ENCODE measurements around the gene BNC2. TPM values are rescaled to one million over a fixed set of nuclear protein-coding genes. Genes with fewer than 3 reads are reported as not detected.

The BNC2 gene
- total RNA-seq, 1 donor from 2014 or later = 2.9 TPM

DNA sequence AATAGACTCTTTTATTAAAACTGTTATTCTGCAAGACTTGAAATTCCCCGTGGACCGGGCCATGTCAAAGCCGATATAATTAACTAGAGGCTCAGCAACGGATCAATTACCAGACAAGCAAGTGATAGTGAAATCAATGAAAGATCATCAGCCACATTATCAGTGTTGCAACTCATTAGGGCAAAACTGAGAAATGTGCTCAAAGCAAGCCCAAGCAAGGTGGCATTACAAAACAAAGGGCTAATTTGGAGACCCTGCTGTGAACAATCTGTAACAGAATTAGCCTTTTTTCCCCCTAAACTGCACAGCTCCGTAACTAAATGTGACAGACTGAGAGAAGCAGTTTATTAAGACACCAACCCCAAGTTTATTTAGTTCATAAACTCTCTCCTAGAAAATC lies 140.3 kb downstream of the BNC2 start:
- no peak overlapping the region for H3K4me3 ChIP-seq (ENCODE audit: low read depth, low read length)
- DNase-seq (ENCODE audit: low read depth) = no peak
- TF ChIP-seq, protein P1, sequence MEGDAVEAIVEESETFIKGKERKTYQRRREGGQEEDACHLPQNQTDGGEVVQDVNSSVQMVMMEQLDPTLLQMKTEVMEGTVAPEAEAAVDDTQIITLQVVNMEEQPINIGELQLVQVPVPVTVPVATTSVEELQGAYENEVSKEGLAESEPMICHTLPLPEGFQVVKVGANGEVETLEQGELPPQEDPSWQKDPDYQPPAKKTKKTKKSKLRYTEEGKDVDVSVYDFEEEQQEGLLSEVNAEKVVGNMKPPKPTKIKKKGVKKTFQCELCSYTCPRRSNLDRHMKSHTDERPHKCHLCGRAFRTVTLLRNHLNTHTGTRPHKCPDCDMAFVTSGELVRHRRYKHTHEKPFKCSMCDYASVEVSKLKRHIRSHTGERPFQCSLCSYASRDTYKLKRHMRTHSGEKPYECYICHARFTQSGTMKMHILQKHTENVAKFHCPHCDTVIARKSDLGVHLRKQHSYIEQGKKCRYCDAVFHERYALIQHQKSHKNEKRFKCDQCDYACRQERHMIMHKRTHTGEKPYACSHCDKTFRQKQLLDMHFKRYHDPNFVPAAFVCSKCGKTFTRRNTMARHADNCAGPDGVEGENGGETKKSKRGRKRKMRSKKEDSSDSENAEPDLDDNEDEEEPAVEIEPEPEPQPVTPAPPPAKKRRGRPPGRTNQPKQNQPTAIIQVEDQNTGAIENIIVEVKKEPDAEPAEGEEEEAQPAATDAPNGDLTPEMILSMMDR (conservative IDR thresholded peaks at IDR 0.05; ENCODE audit: low read depth, low read length) = no peak

DNA sequence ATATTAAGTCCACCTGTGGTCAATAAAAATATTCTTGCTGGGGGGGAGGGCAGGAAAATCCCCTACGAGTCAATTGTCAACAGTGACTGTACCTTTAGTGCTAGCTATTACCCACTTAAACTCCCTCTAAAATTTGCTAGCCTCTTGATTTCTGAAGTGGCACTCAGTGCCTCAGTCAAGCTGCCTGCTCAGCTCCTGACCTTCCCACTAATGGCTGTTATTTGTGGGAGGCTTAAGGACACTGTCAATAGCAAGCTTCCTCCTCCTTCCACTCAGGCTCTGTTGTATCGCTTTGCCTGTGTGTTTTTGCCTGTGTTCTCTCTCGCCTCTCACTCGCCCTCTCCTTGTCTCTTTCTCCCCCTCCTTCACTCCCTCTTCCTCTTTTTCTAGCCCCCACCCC lies 140.8 kb downstream of the BNC2 start:
- no peak for DNase-seq (ENCODE audit: low read depth)
- no peak overlapping the region for H3K4me3 ChIP-seq (ENCODE audit: low read depth, low read length)
- TF ChIP-seq, protein P1 (conservative IDR thresholded peaks at IDR 0.05; ENCODE audit: low read depth, low read length) = no peak

DNA sequence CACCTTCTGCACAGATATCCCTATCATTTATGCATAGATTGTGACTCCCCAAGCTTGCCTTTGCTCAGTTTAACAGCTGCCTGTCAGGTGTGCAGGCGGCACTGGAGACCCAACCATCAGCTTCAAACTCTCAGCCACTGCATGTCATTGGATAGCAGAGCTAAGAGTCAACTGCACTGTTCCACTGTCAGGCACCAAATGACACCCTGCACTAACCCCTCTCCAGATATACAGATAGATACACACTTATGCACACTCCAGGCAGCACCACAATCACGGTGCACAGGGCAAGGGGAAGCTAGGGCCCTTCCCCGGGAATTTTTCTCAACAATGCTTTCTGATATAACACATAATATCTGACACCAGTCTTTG lies 142.3 kb downstream of the BNC2 start:
- no peak for DNase-seq (ENCODE audit: low read depth)
- H3K4me3 ChIP-seq (ENCODE audit: low read depth, low read length) = peak overlapping the region; percentile 74

DNA sequence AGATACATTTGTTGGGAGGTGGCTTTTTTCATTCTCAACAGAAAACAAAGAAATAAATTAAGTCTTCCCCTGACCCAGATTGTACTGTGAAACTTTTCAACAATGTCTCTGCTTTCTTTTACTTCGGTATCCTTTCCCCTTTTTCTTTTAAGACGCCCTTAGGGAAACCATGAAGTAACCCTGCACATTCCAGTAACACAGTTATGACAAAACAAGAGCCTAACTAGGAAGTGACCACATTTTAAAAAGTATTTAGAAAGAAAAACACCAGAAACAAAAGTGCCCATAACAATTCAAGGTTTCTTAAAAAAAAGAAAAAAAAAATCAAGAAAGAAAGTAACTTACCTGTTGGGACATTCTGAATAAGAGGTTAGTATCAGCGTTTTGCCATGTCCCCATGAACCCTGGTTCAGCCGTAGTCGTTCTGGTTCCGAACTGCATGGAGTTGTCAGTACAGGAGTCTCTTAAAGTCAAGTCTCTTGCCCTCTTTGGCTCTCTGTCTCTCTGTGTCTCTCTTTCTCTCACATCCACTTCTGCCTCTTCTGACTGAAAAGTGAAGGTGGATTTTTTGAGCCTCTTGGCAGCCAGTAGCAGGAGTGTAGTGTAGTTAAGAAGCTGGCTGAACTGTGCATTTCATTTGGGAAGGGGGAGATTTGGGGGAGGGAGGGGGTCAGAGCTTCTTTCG lies 142.9 kb downstream of the BNC2 start:
- H3K4me3 ChIP-seq (ENCODE audit: low read depth, low read length) = peak overlapping the region; percentile 74
- TF ChIP-seq, protein P1 (conservative IDR thresholded peaks at IDR 0.05; ENCODE audit: low read depth, low read length) = no peak
- no peak for DNase-seq (ENCODE audit: low read depth)

More for the DNA sequence above, 142.3 kb downstream of the BNC2 start:
- TF ChIP-seq, protein P1 (conservative IDR thresholded peaks at IDR 0.05; ENCODE audit: low read depth, low read length) = no peak

DNA sequence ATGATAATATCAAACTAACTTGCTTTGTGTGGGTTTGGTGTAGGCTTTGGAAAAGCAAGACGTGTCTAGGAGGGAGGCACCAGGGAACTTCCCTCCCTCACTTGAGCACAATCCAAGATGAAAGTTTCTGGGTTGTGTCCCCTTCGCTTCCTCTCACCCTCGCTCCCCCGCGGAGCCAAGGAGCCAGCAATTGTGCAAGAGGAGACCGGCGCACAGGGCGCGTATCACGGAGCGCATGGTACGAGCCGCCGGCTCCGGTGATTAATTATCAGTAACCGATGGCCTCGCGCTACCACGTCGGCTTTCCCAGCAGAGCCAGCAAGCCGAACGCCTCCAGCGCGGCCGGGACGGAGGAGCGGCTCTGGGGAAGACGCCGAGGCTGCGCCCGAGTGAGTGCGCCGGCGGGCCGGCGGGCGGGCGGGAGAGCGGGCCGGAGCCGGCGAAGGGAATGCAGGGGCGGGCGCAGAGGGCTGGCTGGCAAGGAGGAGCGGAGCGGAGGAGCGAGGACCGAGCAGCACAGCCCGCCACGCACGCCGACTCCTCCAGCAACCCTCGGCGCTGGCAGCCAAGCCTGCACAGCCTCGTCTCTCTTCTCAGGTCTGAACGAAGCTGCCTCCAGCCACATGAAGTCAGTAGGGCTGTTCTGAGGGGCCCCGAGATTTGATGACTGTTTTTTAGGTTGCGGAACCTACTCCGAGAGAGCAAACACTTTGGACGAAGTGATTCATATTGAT lies 143.6 kb downstream of the BNC2 start:
- no peak for DNase-seq (ENCODE audit: low read depth)
- H3K4me3 ChIP-seq (ENCODE audit: low read depth, low read length) = peak overlapping the region; percentile 74
- TF ChIP-seq, protein P1 (conservative IDR thresholded peaks at IDR 0.05; ENCODE audit: low read depth, low read length) = no peak

DNA sequence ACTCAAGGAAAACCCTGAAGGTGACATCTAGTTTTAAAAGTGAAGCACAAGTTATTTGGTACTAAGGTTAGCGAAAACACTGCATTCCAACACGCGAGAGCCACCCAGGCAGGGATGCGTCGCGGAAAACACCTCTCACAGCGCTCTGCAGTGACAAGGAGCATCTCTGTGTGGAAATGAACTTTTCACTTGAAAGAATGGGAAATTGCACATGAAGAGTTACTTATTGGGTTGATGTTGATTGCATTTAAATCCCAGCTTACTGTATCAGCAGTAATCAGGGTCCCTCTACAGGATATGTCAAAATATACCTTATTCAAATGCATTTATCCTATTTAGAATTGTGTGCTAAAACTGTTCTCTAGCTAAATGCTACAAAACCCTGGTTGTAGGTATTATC lies 144.4 kb downstream of the BNC2 start:
- TF ChIP-seq, protein P1 (conservative IDR thresholded peaks at IDR 0.05; ENCODE audit: low read depth, low read length) = no peak
- no peak for DNase-seq (ENCODE audit: low read depth)
- peak overlapping the region; percentile 74 for H3K4me3 ChIP-seq (ENCODE audit: low read depth, low read length)

All from epithelial cell of proximal tubule (primary cell).